GM19455 (cell line): ENCODE data around the gene SCAI.
"Not testable (repeated sequence)": the region's sequence is repeated elsewhere in the genome, so short reads cannot be mapped to it uniquely, and the experiment has no call there.

Experiments
- ATAC-seq: cut with Tn5 transposase; IDR thresholded peaks from one replicate; pipeline ENCODE4 v1.9.1; 2021; ENCODE audit not compliant: unreplicated experiment

SCAI gene

DNA sequence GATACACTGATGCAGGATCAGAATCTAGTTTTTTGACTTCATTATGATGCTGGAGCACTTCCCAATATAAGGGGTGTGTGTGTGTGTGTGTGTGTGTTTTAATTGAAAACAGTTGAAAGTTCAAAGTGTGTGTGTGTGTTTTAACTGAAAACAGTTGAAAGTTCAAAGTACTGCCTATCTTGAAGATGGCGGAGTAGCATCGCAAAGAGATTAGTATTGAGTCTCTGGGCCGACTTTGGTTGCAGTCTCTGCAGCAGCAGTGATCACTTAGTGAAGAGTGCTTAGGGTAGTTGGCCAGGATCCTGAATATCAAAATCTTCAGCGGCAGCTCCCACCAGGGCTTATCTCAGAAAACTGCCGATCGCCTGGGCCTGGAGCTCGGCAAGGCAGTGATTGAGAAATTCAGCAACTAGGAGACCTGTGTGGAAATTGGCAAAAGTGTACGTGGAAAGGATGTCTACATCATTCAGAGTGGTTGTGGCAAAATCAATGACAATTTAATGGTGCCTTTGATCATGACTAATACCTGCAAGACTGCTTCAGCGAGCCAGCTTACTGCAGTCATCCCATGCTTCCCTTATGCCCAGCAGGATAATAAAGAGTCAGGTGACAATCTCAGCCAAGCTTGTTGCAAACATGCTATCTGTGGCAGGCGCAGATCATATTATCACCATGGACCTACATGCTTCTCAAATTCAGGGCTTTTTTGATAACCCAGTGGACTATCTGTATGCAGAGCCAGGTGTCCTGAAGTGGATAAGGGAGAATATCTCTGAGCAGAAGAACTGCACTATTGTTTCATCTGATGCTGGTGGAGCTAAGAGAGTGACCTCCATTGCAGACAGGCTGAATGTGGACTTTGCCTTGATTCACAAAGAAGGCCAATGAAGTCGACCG is 7.3 kb upstream of the SCAI start:
- no peak for ATAC-seq

DNA sequence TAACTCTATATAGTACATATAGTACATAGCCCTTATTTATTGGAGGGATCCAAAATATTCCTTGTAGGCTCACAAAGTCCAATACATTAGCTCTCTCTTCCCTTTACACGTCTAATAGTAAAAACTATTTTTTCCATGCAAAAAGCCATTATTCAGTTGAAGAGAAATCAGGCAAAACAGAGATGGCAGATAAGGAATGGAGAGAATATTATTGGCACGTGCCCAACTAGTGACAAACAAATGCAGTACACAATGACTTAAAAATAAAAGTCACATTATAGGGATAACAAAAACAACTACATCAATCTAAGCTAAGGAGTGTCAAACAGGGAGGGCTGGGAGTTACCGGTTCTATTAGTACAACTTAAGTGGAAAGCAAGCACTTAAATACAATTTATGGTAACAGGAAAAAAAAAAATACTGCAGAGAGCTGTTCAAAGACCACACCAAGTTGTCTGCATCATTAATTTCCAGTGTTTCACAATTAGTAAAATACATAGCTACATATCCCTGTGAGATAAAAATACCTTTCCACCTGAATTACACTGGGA is 4.1 kb upstream of the SCAI start:
- no peak for ATAC-seq

- ATAC-seq = no peak
Measured at GRCh38 chr9:125146247-125146646, 2.9 kb upstream of the SCAI start.

DNA sequence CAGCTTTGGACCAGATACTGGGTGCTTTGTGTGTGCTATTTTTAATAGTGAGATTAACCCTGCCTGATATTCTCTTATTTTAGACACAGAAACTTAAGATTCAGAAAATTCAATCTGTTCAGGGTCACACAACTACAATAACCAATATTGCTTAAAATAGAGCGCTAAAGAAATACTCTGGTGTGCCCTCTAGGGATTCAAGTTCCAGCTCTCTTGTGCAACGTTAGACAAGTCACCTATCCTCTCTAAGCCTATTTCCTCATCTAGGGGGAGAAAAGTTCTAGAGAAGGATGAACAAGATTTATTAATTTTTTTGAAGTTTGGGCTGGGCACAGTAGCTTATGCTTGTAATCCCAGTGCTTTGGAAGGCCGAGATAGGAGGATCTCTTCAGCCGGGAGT is 2.1 kb upstream of the SCAI start:
- ATAC-seq = no peak

GRCh38 chr9:125142560-125143376 is 560 bp downstream of the SCAI start:
- peak; percentile 40 for ATAC-seq

- ATAC-seq = no peak
Measured at GRCh38 chr9:125141751-125142150, 1.6 kb downstream of the SCAI start.

- ATAC-seq = no peak
Measured at GRCh38 chr9:125141251-125141650, 2.1 kb downstream of the SCAI start.

- no peak for ATAC-seq
Measured at GRCh38 chr9:125140576-125140975, 2.8 kb downstream of the SCAI start.

DNA sequence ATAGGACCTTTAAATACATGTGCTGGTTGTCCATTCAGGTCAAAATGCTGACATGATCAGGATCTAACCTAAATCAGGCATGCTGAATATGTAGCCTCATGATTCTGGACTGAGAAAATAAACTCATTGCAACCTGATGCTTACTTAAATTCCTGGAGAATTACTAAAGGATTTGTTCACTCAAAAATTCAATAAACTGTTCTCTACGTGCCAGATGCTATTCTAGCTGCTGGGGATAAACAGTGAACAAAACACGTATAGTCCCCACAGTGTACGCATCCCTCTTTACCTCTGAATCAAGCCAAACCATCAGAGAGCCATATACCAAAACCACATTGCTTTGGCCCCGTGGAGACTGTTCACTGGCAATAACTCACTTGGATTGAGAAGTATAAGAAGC is 6.1 kb downstream of the SCAI start:
- ATAC-seq = no peak

DNA sequence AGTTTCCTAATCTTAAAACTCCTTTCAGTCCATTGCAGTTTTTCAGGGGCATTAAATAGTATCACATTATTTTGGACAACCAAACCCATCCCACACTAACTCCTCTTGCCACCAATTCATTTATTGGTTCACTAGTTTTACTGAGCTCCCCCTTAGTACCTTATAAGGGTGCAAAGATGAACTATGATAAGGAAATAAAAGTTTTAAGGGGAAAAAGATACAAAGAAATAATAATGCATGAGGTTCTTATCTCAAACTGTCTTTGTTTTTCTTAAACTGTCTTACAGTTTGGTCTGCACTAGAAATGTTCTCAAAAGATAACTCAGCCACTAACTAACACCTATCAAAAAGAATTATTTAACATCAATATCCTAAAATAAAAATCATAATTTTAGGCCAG is 8.4 kb downstream of the SCAI start:
- ATAC-seq = no peak

GRCh38 chr9:125133403-125134329 is 9.7 kb downstream of the SCAI start:
- ATAC-seq = no peak

DNA sequence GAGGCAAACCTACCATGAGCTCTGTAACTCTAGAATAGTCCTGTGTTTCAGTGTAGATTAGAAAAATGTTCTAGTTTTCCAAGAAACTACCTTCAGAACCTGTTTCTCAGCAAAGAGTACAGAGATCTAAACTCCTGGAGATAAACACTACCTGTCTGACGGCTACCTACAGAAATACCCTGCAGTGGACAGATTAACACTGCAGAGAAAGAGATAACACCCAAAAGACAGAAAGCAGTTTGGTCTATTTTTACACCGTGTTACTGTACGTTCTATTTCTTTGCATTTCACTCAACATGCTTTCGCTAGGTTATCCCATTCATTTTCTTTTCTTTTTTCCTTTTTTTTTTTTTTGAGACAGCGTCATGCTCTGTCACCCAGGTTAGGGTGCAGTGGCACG is 11.6 kb downstream of the SCAI start:
- ATAC-seq = no peak

DNA sequence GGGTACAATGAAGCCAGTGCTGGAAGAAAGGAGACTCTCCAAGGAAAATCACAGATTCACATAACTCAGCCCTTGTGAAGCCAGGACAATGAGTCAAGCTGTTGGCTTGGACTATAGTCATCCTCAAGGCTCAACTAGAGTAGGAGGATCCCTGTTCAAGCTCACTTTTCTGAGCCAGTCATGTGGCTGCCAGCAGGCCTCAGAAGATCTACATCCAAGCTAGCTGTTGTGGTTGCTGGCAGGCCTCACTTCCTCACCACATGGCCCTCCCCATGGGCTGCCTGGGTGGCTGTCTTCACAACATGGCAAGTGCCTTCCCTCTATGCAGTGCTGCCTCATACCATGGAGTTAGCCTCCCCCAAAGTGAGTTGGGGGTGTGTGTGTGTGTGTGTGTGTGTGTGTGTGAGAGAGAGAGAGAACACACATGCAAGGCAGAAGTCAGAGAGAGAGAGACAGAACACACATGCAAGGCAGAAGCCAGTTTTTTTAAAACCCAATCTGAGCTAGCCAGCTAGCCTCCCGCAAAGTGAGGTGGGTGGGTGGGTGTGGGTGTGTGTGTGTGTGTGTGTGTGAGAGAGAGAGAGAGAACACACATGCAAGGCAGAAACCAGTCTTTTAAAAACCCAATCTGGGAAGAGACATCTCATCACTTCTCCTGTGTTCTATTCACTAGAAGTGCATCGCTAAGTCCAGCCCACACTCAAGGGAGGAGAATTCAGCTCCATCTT is 17.1 kb downstream of the SCAI start:
- ATAC-seq = no peak

GRCh38 chr9:125125523-125125922 is 17.8 kb downstream of the SCAI start:
- ATAC-seq = no peak

- ATAC-seq = no peak
Measured at GRCh38 chr9:125121146-125121545, 22.2 kb downstream of the SCAI start.

DNA sequence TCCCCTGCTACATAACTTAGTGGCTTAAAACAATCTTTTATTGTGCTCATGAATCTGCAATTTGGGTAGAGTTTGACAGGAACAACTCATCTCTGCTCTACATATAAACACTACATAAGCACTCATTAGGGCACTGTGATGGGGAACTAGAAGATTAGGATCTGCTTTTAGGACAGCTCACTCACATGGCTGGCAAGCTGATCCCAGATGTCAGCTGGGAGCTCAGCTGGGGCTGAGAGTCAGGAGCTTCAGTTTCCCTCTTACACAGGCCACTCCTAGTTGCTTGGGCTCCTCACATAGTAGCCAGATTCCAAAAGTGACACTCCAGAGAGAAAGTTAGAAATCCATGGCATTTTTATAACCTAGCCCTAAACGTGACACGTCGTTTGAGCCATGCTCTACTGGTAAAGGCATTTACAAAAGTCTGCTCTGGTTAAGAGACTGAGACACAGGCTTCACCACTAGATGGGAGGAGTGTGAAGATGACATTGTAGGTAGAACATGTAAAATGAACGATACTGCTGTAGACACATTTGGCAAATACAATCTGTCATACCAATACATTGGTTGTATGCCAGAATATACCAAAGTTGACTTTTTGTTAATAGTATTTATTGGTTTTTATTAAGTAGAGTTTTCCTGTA is 23.6 kb downstream of the SCAI start:
- ATAC-seq = no peak

GRCh38 chr9:125118696-125119095 is 24.6 kb downstream of the SCAI start:
- ATAC-seq = not testable (repeated sequence)

GRCh38 chr9:125114503-125114902 is 28.8 kb downstream of the SCAI start:
- ATAC-seq = not testable (repeated sequence)

DNA sequence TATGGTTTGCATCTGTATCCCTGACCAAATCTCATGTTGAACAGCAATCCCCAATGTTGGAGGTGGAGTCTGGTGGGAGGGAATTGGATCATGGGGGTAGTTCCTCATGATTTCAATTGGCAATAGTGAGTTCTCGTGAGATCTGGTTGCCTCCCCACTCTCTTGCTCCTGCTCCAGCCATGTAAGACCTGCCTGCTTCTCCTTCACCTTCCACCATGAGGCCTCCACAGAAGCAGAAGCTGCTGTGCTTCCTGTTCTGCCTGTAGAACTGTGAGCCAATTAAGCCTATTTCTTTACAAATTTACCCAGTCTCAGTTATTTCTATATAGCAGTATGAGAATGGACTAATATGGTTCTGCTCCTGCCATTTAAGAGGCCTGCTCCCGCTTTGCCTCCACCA is 32.9 kb downstream of the SCAI start:
- ATAC-seq = no peak

DNA sequence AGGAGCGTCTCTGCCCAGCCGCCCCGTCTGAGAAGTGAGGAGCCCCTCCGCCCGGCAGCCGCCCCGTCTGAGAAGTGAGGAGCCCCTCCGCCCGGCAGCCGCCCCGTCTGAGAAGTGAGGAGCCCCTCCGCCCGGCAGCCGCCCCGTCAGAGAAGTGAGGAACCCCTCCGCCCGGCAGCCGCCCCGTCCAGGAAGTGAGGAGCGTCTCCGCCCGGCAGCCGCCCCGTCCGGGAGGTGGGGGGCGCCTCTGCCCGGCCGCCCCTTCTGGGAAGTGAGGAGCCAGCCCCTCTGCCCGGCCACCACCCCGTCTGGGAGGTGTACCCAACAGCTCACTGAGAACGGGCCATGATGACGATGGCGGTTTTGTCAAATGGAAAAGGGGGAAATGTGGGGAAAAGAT is 34.8 kb downstream of the SCAI start:
- ATAC-seq = not testable (repeated sequence)
